IMR-90 (cell line): ENCODE data around the gene NABP1. TPM values are rescaled to one million over a fixed set of nuclear protein-coding genes. Genes with fewer than 3 reads are reported as not detected.

Experiments
- ATAC-seq: fragments of 200-7000 bp; cut with Tn5 transposase; 2 replicates; pipeline ENCODE4 v1.9.1; 2020; ENCODE audit warnings: low read depth, mild to moderate bottlenecking, moderate library complexity
- BruUV-seq: library from RNA; stranded (reverse); fragments of 400-500 nt; replicated peaks from 2 replicates; lab custom pipeline; 2021; lab: Mats Ljungman, UMichigan
- CTCF ChIA-PET: fragments of 300-600 bp; formaldehyde crosslinking; extraction: SDS; loops from one replicate; lab custom pipeline; 2021; ENCODE audit warnings: antibody characterized with exemption; lab: Yijun Ruan, JAX
- POLR2A ChIA-PET: fragments of 300-600 bp; sonication (Branson Sonifier 250); formaldehyde crosslinking; loops from one replicate; lab custom pipeline; 2022; ENCODE audit warnings: antibody characterized with exemption; ENCODE audit not compliant: unreplicated experiment; lab: Charles Lee
- DNase-seq: peaks from one replicate; pipeline ENCODE4 v3.0.0; 2013
- H2AFZ ChIP-seq: replicated peaks from 2 replicates; pipeline ENCODE3; 2013; ENCODE audit warnings: low read length, mild to moderate bottlenecking; ENCODE audit not compliant: poor library complexity
- H2AK5ac ChIP-seq: 2 replicates; pipeline ENCODE4 v1.6.1; 2013; ENCODE audit warnings: low read depth, low read length, inconsistent platforms
- H2AK9ac ChIP-seq: replicated peaks from 2 replicates; pipeline ENCODE3; 2013; ENCODE audit warnings: mild to moderate bottlenecking, low read depth, low read length, moderate library complexity; ENCODE audit not compliant: poor library complexity
- H2BK120ac ChIP-seq: 2 replicates; pipeline ENCODE4 v1.6.1; 2013; ENCODE audit warnings: low read depth, low read length, inconsistent platforms
- H2BK15ac ChIP-seq: 3 replicates; pipeline ENCODE4 v1.6.1; 2013; ENCODE audit warnings: low read depth, low read length, inconsistent platforms
- H2BK20ac ChIP-seq: 2 replicates; pipeline ENCODE4 v1.6.1; 2013; ENCODE audit warnings: low read depth, mild to moderate bottlenecking, inconsistent platforms, low read length, moderate library complexity
- H2BK5ac ChIP-seq: 2 replicates; pipeline ENCODE4 v1.6.1; 2013; ENCODE audit warnings: mild to moderate bottlenecking, low read depth, low read length, inconsistent platforms; ENCODE audit not compliant: poor library complexity, severe bottlenecking
- H3K14ac ChIP-seq: replicated peaks from 2 replicates; pipeline ENCODE4 v1.6.1; 2013; ENCODE audit warnings: low read depth, low read length, inconsistent platforms
- H3K18ac ChIP-seq: 2 replicates; pipeline ENCODE4 v1.6.1; 2013; ENCODE audit warnings: low read depth, low read length, control low read depth
- H3K23ac ChIP-seq: 2 replicates; pipeline ENCODE4 v1.6.1; 2013; ENCODE audit warnings: low read depth, low read length, inconsistent platforms
- H3K27ac ChIP-seq: 2 replicates; pipeline ENCODE4 v1.5.1; 2013; ENCODE audit warnings: mild to moderate bottlenecking, control low read depth, low read length; ENCODE audit not compliant: insufficient read depth
- H3K27me3 ChIP-seq: 2 replicates; pipeline ENCODE4 v1.6.1; 2013; ENCODE audit warnings: low read length; ENCODE audit not compliant: control insufficient read depth, insufficient read depth
- H3K36me3 ChIP-seq: 2 replicates; pipeline ENCODE4 v1.6.1; 2013; ENCODE audit warnings: low read length, mixed read lengths; ENCODE audit not compliant: control insufficient read depth, insufficient read depth
- H3K4ac ChIP-seq: 2 replicates; pipeline ENCODE4 v1.6.1; 2013; ENCODE audit warnings: low read depth, low read length, inconsistent platforms
- H3K4me1 ChIP-seq: 2 replicates; pipeline ENCODE4 v1.6.1; 2013; ENCODE audit warnings: low read length, mixed read lengths; ENCODE audit not compliant: control insufficient read depth, insufficient read depth
- H3K4me2 ChIP-seq: 2 replicates; pipeline ENCODE4 v1.6.1; 2013; ENCODE audit warnings: low read depth, mild to moderate bottlenecking, control low read depth, low read length, moderate library complexity
- H3K4me3 ChIP-seq: 2 replicates; pipeline ENCODE4 v1.5.1; 2013; ENCODE audit warnings: low read depth, mild to moderate bottlenecking, control low read depth, low read length, moderate library complexity; ENCODE audit not compliant: insufficient read depth
- H3K56ac ChIP-seq: 2 replicates; pipeline ENCODE4 v1.6.1; 2013; ENCODE audit warnings: low read length, inconsistent platforms; ENCODE audit not compliant: insufficient read depth; ENCODE audit errors: extremely low read depth
- H3K79me1 ChIP-seq, 2 experiments: 2 replicates each; pipeline ENCODE4 v1.6.1; 2013; ENCODE audit warnings: low read length in 2 of 2, inconsistent platforms in 1 of 2, low read depth in 1 of 2
- H3K9ac ChIP-seq: 2 replicates; pipeline ENCODE4 v1.6.1; 2013; ENCODE audit warnings: low read depth, low read length, control low read depth
- H3K9me1 ChIP-seq: 2 replicates; pipeline ENCODE4 v1.6.1; 2013; ENCODE audit warnings: low read length, inconsistent platforms; ENCODE audit not compliant: insufficient read depth
- H3K9me3 ChIP-seq: 2 replicates; pipeline ENCODE4 v1.6.1; 2013; ENCODE audit warnings: low read length; ENCODE audit not compliant: control insufficient read depth, insufficient read depth
- H4K20me1 ChIP-seq: 2 replicates; pipeline ENCODE4 v1.6.1; 2013; ENCODE audit warnings: low read length, inconsistent platforms; ENCODE audit not compliant: insufficient read depth
- H4K5ac ChIP-seq: 2 replicates; pipeline ENCODE4 v1.6.1; 2013; ENCODE audit warnings: mild to moderate bottlenecking, low read depth, low read length, control low read depth
- H4K8ac ChIP-seq, 2 experiments: 2 replicates each; pipeline ENCODE4 v1.6.1; 2013; ENCODE audit warnings: low read depth in 2 of 2, low read length in 2 of 2, control low read depth in 1 of 2, inconsistent platforms in 1 of 2
- H4K91ac ChIP-seq: 2 replicates; pipeline ENCODE4 v1.6.1; 2013; ENCODE audit warnings: low read depth, low read length, inconsistent platforms; ENCODE audit not compliant: insufficient read depth
- CEBPB ChIP-seq: IDR thresholded peaks from 2 replicates; pipeline ENCODE4 v1.6.1; 2012; ENCODE audit warnings: low read depth, low read length, improper control_type of control experiment
- ELK1 ChIP-seq: fragments of 150-350 bp; IDR thresholded peaks from 2 replicates; pipeline ENCODE4 v1.6.1; 2016; ENCODE audit warnings: low read depth, mild to moderate bottlenecking, low read length, moderate library complexity, borderline replicate concordance
- FOS ChIP-seq: fragments of 150-350 bp; IDR thresholded peaks from 2 replicates; pipeline ENCODE4 v1.6.1; 2016; ENCODE audit warnings: low read depth, low read length
- USF2 ChIP-seq: fragments of 150-350 bp; IDR thresholded peaks from 2 replicates; pipeline ENCODE4 v1.6.1; 2017; ENCODE audit warnings: mild to moderate bottlenecking, antibody characterized with exemption, low read length, low read depth
- WGBS, 2 experiments: methylation state at CpG; one replicate each; pipeline versions ENCODE4 v1.1.5 to v1.1.7; 2013; ENCODE audit warnings: missing lambda C conversion rate in 2 of 2; ENCODE audit not compliant: insufficient read length in 1 of 2; ENCODE audit errors: extremely low coverage in 2 of 2; 5-methylcytosine and 5-hydroxymethylcytosine counted together
- dilution Hi-C: fragments of 300-500 bp; cut with HindIII; formaldehyde crosslinking; loops from one replicate; pipeline ENCODE4 v1.14.3; 2018; ENCODE audit warnings: low sequenced_read_pairs; ENCODE audit not compliant: unreplicated experiment
- in situ Hi-C: fragments of 300-500 bp; cut with MboI; formaldehyde crosslinking; loops from 3 replicates; pipeline ENCODE4 v1.14.3; 2019; ENCODE audit warnings: low sequenced_read_pairs, inconsistent platforms, mixed read lengths
- intact Hi-C: fragments of 100-400 bp; cut with micrococcal nuclease; formaldehyde crosslinking; loops from 2 replicates; pipeline ENCODE4 v1.10.0; 2022
- polyA plus RNA-seq, 3 experiments: library from polyadenylated mRNA; depleted of rRNA; stranded (reverse); fragments of >200 nt; gene quantifications; 2 replicates each; pipeline ENCODE4 v1.2.3, GENCODE V29; 2012; ENCODE audit warnings: low replicate concordance in 1 of 3
- total RNA-seq: library from RNA; depleted of rRNA; stranded (reverse); fragments of >200 nt; gene quantifications from 2 replicates; pipeline ENCODE4 v1.2.3, GENCODE V29; 2012

The NABP1 gene
- total and polyA plus RNA-seq, 2 of the 4 experiments (the other 2 are of a cell fraction), result 57.7 to 73.3 TPM

- in situ Hi-C loops (no loop called here), dilution Hi-C loops (no loop called here), intact Hi-C loops (loop anchor here (10.0 kb wide), 1 partner anchor 157 kb away; no protein-coding TSS in a partner anchor)
- DNase-seq (no peak), ATAC-seq (no peak)
- Histone ChIP-seq H2BK20ac (no peak overlapping the region), H4K8ac (no peak overlapping the region), H3K27ac (no peak overlapping the region), H3K9ac (no peak overlapping the region), H3K14ac (no peak overlapping the region), H3K18ac (no peak overlapping the region), H4K5ac (no peak overlapping the region), H3K4ac (no peak overlapping the region), H4K91ac (no peak overlapping the region), H2AFZ (no peak overlapping the region), H3K27me3 (no peaks in the 10 kb centered on the region; the same call in 1 of the 2 replicates), H2BK15ac (no peak overlapping the region), H2BK5ac (no peak overlapping the region), H4K20me1 (peaks cover 3% of the 10 kb centered on the region; the same call in 1 of the 2 replicates), H3K4me3 (no peak overlapping the region), H3K79me1 (no peaks in the 10 kb centered on the region), H2AK9ac (no peak overlapping the region), H3K36me3 (no peaks in the 10 kb centered on the region), H3K23ac (no peak overlapping the region), H3K4me1 (peaks cover 6% of the 10 kb centered on the region), H2AK5ac (no peak overlapping the region), H3K9me3 (no peaks in the 10 kb centered on the region), H2BK120ac (no peak overlapping the region), H3K56ac (no peak overlapping the region), H3K9me1 (peaks cover 3% of the 10 kb centered on the region), H3K4me2 (no peak overlapping the region)
- WGBS, 2 experiments, result no CpG with 5 or more reads among the region's 2 CpGs
- TF ChIP-seq CEBPB (no peak), FOS (no peak), ELK1 (no peak), USF2 (no peak)
- POLR2A ChIA-PET, result no interaction called here
- no TSS peak for BruUV-seq
- CTCF ChIA-PET, result interaction anchor here (0.7 to 1.5 kb wide), 3 partner anchors 105 to 167 kb away, joined by 3 to 5 read pairs (median 3); no protein-coding TSS in a partner anchor
These were observed 29.6 kb downstream of the NABP1 start for GRCh38 chr2:191707542-191707941.
